ENCODE results near the gene CELF2.

GRCh38 chr10:11234857-11235531 lies 217.3 kb downstream of the CELF2 start:
- TF ChIP-seq, protein P1, sequence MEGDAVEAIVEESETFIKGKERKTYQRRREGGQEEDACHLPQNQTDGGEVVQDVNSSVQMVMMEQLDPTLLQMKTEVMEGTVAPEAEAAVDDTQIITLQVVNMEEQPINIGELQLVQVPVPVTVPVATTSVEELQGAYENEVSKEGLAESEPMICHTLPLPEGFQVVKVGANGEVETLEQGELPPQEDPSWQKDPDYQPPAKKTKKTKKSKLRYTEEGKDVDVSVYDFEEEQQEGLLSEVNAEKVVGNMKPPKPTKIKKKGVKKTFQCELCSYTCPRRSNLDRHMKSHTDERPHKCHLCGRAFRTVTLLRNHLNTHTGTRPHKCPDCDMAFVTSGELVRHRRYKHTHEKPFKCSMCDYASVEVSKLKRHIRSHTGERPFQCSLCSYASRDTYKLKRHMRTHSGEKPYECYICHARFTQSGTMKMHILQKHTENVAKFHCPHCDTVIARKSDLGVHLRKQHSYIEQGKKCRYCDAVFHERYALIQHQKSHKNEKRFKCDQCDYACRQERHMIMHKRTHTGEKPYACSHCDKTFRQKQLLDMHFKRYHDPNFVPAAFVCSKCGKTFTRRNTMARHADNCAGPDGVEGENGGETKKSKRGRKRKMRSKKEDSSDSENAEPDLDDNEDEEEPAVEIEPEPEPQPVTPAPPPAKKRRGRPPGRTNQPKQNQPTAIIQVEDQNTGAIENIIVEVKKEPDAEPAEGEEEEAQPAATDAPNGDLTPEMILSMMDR (IDR thresholded peaks at IDR 0.05; ENCODE audit: poor library complexity) = no peak
- TF ChIP-seq EZH2 (IDR thresholded peaks at IDR 0.05; ENCODE audit: borderline replicate concordance) = no peak
- TF ChIP-seq EZH2phosphoT487 (IDR thresholded peaks at IDR 0.05; ENCODE audit: low read depth, severe bottlenecking, unreplicated experiment) = no peak

Measured in hepatocyte (in vitro differentiated cells).